ENCODE results near the gene KATNBL1. TPM values are rescaled to one million over a fixed set of nuclear protein-coding genes. Genes with fewer than 3 reads are reported as not detected.

The KATNBL1 gene
- total and polyA plus RNA-seq, 2 donors (not counting 3 experiments of a cell fraction or from before 2014, with no cell fraction given) = 14.1 to 56.8 TPM

- no TSS peak for BruUV-seq (replicated peaks)
Observed at GRCh38 chr15:34114739-34115138, 95.2 kb downstream of the KATNBL1 start.

More at GRCh38 chr15:34114739-34115138, 95.2 kb downstream of the KATNBL1 start:
- no peak overlapping the region for H3K4me2 ChIP-seq (ENCODE audit: insufficient read depth, low read length)
- no peak overlapping the region for H3K27ac ChIP-seq (ENCODE audit: insufficient read depth, low read depth, low read length)
- no peaks in the 10 kb centered on the region for H3K4me1 ChIP-seq (ENCODE audit: control insufficient read depth, extremely low read depth, insufficient read depth, low read length)
- H3K36me3 ChIP-seq (ENCODE audit: control insufficient read depth in 2 of 2, extremely low read depth in 1 of 2, insufficient read depth in 2 of 2, low read length in 2 of 2) = no peaks in the 10 kb centered on the region
- H3K9me1 ChIP-seq (replicated peaks; ENCODE audit: control insufficient read depth, extremely low read depth, insufficient read depth, low read length) = no peaks in the 10 kb centered on the region
- H3K79me2 ChIP-seq (ENCODE audit: control insufficient read depth, insufficient read depth, low read length) = no peaks in the 10 kb centered on the region
- TF ChIP-seq GATA2 (IDR thresholded peaks at IDR 0.05; ENCODE audit: insufficient read depth, insufficient read length, low read depth, low read length) (no peak), MAX (IDR thresholded peaks at IDR 0.05; ENCODE audit: insufficient read depth, insufficient read length) (no peak), JUN (IDR thresholded peaks at IDR 0.05; ENCODE audit: borderline replicate concordance, insufficient read depth, insufficient read length, low read depth) (no peak), MYC (IDR thresholded peaks at IDR 0.05; ENCODE audit: low read depth, low read length) (no peak), FOS (IDR thresholded peaks at IDR 0.05; ENCODE audit: borderline replicate concordance, insufficient read depth, low read length) (no peak), POLR2AphosphoS5 (IDR thresholded peaks at IDR 0.05; ENCODE audit: insufficient read depth, low read depth, low read length) (no peak), EZH2 (IDR thresholded peaks at IDR 0.05; ENCODE audit: borderline replicate concordance, low read depth, low read length, severe bottlenecking) (no peak), POLR2A (IDR thresholded peaks at IDR 0.05; ENCODE audit: low read depth, low read length) (no peak), CTCF (IDR thresholded peaks at IDR 0.05; ENCODE audit: extremely low read depth in 1 of 2, insufficient read depth in 1 of 2, low read depth in 1 of 2, low read length in 2 of 2) (no peak)
- DNase-seq (ENCODE audit: low read depth, low spot score) = no peak
- FAIRE-seq = no peak
- H3K9me3 ChIP-seq (replicated peaks; ENCODE audit: control insufficient read depth, insufficient read depth, low read length) = no peaks in the 10 kb centered on the region
- H3K27me3 ChIP-seq (ENCODE audit: control insufficient read depth in 2 of 2, insufficient read depth in 2 of 2, low read length in 2 of 2) = no peaks in the 10 kb centered on the region
- intact Hi-C loops (cut with micrococcal nuclease) (no loop called here), dilution Hi-C loops (cut with MboI; ENCODE audit: extremely low pct_ligation_motif_present, low sequenced_read_pairs) (no loop called here)
- H4K20me1 ChIP-seq (replicated peaks; ENCODE audit: control insufficient read depth, extremely low read depth, insufficient read depth, low read length) = no peaks in the 10 kb centered on the region
- no peak overlapping the region for H3K9ac ChIP-seq (replicated peaks; ENCODE audit: extremely low read depth, insufficient read depth, low read length)
- CTCF ChIA-PET = interaction anchor here (7.0 kb wide), 1 partner anchor 94 kb away, joined by 235 read pairs; the partner anchor contains the start of gene KATNBL1
- no peak overlapping the region for H3K4me3 ChIP-seq (replicated peaks in 1 of 3; ENCODE audit: insufficient read depth in 1 of 3, low read depth in 1 of 3, low read length in 3 of 3)
- no peak overlapping the region for H2AFZ ChIP-seq (ENCODE audit: low read depth, low read length)
- POLR2A ChIA-PET = no interaction called here

Data from endothelial cell of umbilical vein (primary cell).